Naive thymus-derived CD4-positive, alpha-beta T cell (primary cell): ENCODE measurements around the gene TMEM163. TPM values are rescaled to one million over a fixed set of nuclear protein-coding genes. Genes with fewer than 3 reads are reported as not detected.
"Not testable (repeated sequence)": the region's sequence is repeated elsewhere in the genome, so short reads cannot be mapped to it uniquely, and the experiment has no call there.

ENCODE experiments used
- ATAC-seq: fragments of 150-1000 bp; cut with Tn5 transposase; 2 replicates; pipeline ENCODE4 v1.10.0; 2021; ENCODE audit warnings: mild to moderate bottlenecking, moderate library complexity
- CTCF ChIA-PET: fragments of 350-600 bp; sonication (Branson Sonifier 250); formaldehyde crosslinking; loops from one replicate; lab custom pipeline; 2021; ENCODE audit warnings: antibody characterized with exemption; lab: Charles Lee
- POLR2A ChIA-PET: fragments of 350-600 bp; sonication (Branson Sonifier 250); formaldehyde crosslinking; loops from one replicate; lab custom pipeline; 2021; ENCODE audit warnings: antibody characterized with exemption, inconsistent platforms; lab: Charles Lee
- DNase-seq, 9 donors: peaks; one replicate each; pipeline versions ENCODE4 v3.0.0 to v3.0.0-alpha.2; 2020 to 2022; ENCODE audit warnings: mixed read lengths in 1 of 9
- H3K27ac ChIP-seq: one replicate; pipeline ENCODE4 v1.7.0; 2013; ENCODE audit warnings: mild to moderate bottlenecking, low read depth, low read length, moderate library complexity
- H3K27me3 ChIP-seq, 2 donors: one replicate each; pipeline ENCODE4 v1.7.0; 2013; ENCODE audit warnings: low read length in 2 of 2, mild to moderate bottlenecking in 2 of 2, moderate library complexity in 2 of 2; ENCODE audit not compliant: control insufficient read depth in 2 of 2, insufficient read depth in 2 of 2
- H3K36me3 ChIP-seq, 3 experiments: 1 replicate in 2 of 3; 2 replicates in 1 of 3; pipeline ENCODE4 v1.7.0; 2013; ENCODE audit warnings: low read length in 3 of 3, mild to moderate bottlenecking in 3 of 3, moderate library complexity in 1 of 3; ENCODE audit not compliant: insufficient read depth in 3 of 3, control insufficient read depth in 2 of 3
- H3K4me1 ChIP-seq, 2 donors: one replicate each; pipeline ENCODE4 v1.7.0; 2013; ENCODE audit warnings: low read length in 2 of 2, mild to moderate bottlenecking in 2 of 2, moderate library complexity in 1 of 2; ENCODE audit not compliant: control insufficient read depth in 2 of 2, insufficient read depth in 2 of 2
- H3K4me3 ChIP-seq: 2 replicates; pipeline ENCODE4 v1.7.0; 2013; ENCODE audit warnings: mild to moderate bottlenecking, low read length
- H3K9me3 ChIP-seq, 3 experiments: 1 replicate in 2 of 3; 2 replicates in 1 of 3; pipeline ENCODE4 v1.7.0; 2013; ENCODE audit warnings: low read length in 3 of 3; ENCODE audit not compliant: control insufficient read depth in 2 of 3
- H3K27ac Mint-ChIP-seq, 9 donors: one replicate each; pipeline ENCODE4 v1.8.0; 2020 to 2022; ENCODE audit warnings: mixed read lengths in 9 of 9, mild to moderate bottlenecking in 8 of 9, moderate library complexity in 5 of 9, inconsistent platforms in 2 of 9
- H3K27me3 Mint-ChIP-seq, 5 donors: one replicate each; pipeline ENCODE4 v1.8.0; 2021 to 2022; ENCODE audit warnings: mixed read lengths in 5 of 5, mild to moderate bottlenecking in 1 of 5
- H3K36me3 Mint-ChIP-seq, 5 donors: one replicate each; pipeline ENCODE4 v1.8.0; 2020 to 2022; ENCODE audit warnings: mixed read lengths in 5 of 5, mild to moderate bottlenecking in 3 of 5, inconsistent platforms in 1 of 5
- H3K4me1 Mint-ChIP-seq, 7 donors: one replicate each; pipeline ENCODE4 v1.8.0; 2020 to 2022; ENCODE audit warnings: mixed read lengths in 7 of 7, mild to moderate bottlenecking in 3 of 7, inconsistent platforms in 1 of 7
- H3K4me3 Mint-ChIP-seq, 10 donors: one replicate each; pipeline ENCODE4 v1.8.0; 2020 to 2022; ENCODE audit warnings: mild to moderate bottlenecking in 10 of 10, mixed read lengths in 10 of 10, moderate library complexity in 6 of 10, inconsistent platforms in 2 of 10
- H3K9me3 Mint-ChIP-seq, 11 donors: one replicate each; pipeline ENCODE4 v1.8.0; 2020 to 2022; ENCODE audit warnings: mixed read lengths in 11 of 11, mild to moderate bottlenecking in 4 of 11, inconsistent platforms in 1 of 11, moderate library complexity in 1 of 11
- intact Hi-C, 2 donors: fragments of 100-400 bp; cut with micrococcal nuclease; formaldehyde crosslinking; loops; one replicate each; pipeline ENCODE4 v1.15.1; 2023
- polyA plus RNA-seq, 2 donors: library from polyadenylated mRNA; unstranded; fragments of 300-500 nt; fragmentation: Illumina TruSeq; gene quantifications; one replicate each; pipeline ENCODE4 v1.2.3, GENCODE V29; 2021
- total RNA-seq, 6 experiments: library from RNA in 5 of 6; stranded (reverse) in 5 of 6; gene quantifications; 1 replicate in 5 of 6; 2 replicates in 1 of 6; pipeline ENCODE4 v1.2.3 and lab custom pipeline; 2021 to 2026

Gene TMEM163
- total and polyA plus RNA-seq, 7 experiments from 2014 or later: 0.13 to 0.71 (median 0.21) TPM; not detected in 2

GRCh38 chr2:134623046-134623445 is 95.8 kb downstream of the TMEM163 start:
- DNase-seq (no peak), ATAC-seq (no peak)
- Mint-ChIP-seq H3K9me3 (peaks cover 0 to 20% (median 8%) of the 10 kb centered on the region in 11 donors), H3K36me3 (peaks cover 0 to 3% (median 0%) of the 10 kb centered on the region in 5 donors), H3K4me1 (peaks cover 0 to 6% (median 0%) of the 10 kb centered on the region in 7 donors), H3K27ac (no peak overlapping the region), H3K27me3 (peaks cover 0 to 8% (median 4%) of the 10 kb centered on the region in 5 donors), H3K4me3 (no peak overlapping the region)
- ChIA-PET CTCF (no interaction called here), POLR2A (no interaction called here)
- intact Hi-C loops: no loop called here
- no peaks in the 10 kb centered on the region for H3K9me3 ChIP-seq
- no peaks in the 10 kb centered on the region for H3K4me1 ChIP-seq
- no peak overlapping the region for H3K4me3 ChIP-seq
- H3K27me3 ChIP-seq: peaks cover 0 to 4% of the 10 kb centered on the region in 2 donors
- H3K36me3 ChIP-seq: no peaks in the 10 kb centered on the region
- no peak overlapping the region for H3K27ac ChIP-seq

- Mint-ChIP-seq H3K27ac (no peak overlapping the region), H3K4me1 (peaks cover 0 to 6% (median 0%) of the 10 kb centered on the region in 7 donors), H3K4me3 (no peak overlapping the region), H3K27me3 (peaks cover 0 to 8% (median 4%) of the 10 kb centered on the region in 5 donors), H3K36me3 (peaks cover 0 to 3% (median 0%) of the 10 kb centered on the region in 5 donors), H3K9me3 (peaks cover 0 to 21% (median 8%) of the 10 kb centered on the region in 11 donors)
- Histone ChIP-seq H3K27me3 (no peaks in the 10 kb centered on the region), H3K4me1 (no peaks in the 10 kb centered on the region), H3K36me3 (no peaks in the 10 kb centered on the region), H3K4me3 (no peak overlapping the region), H3K27ac (no peak overlapping the region), H3K9me3 (no peaks in the 10 kb centered on the region)
- intact Hi-C loops: no loop called here
- CTCF ChIA-PET: no interaction called here
- POLR2A ChIA-PET: no interaction called here
- DNase-seq: no peak
- no peak for ATAC-seq
Observed at GRCh38 chr2:134621939-134622705, 96.7 kb downstream of the TMEM163 start.

- ChIA-PET CTCF (no interaction called here), POLR2A (no interaction called here)
- intact Hi-C loops: no loop called here
- peaks cover 0 to 6% (median 0%) of the 10 kb centered on the region in 7 donors for H3K4me1 Mint-ChIP-seq
- peaks cover 0 to 21% (median 8%) of the 10 kb centered on the region in 11 donors for H3K9me3 Mint-ChIP-seq
- Histone ChIP-seq H3K9me3 (no peaks in the 10 kb centered on the region), H3K27ac (no peak overlapping the region), H3K36me3 (no peaks in the 10 kb centered on the region), H3K4me3 (no peak overlapping the region), H3K27me3 (no peaks in the 10 kb centered on the region), H3K4me1 (no peaks in the 10 kb centered on the region)
- ATAC-seq: no peak
- H3K27me3 Mint-ChIP-seq: peaks cover 0 to 6% (median 2%) of the 10 kb centered on the region in 5 donors
- H3K36me3 Mint-ChIP-seq: peaks cover 0 to 3% (median 0%) of the 10 kb centered on the region in 5 donors
- no peak overlapping the region for H3K27ac Mint-ChIP-seq
- DNase-seq: no peak
- H3K4me3 Mint-ChIP-seq: no peak overlapping the region
Observed at GRCh38 chr2:134619250-134619649, 99.5 kb downstream of the TMEM163 start.

GRCh38 chr2:134615480-134615879 is 103.3 kb downstream of the TMEM163 start:
- POLR2A ChIA-PET, H3K4me1 ChIP-seq, H3K36me3 ChIP-seq, H3K27ac ChIP-seq, CTCF ChIA-PET, H3K4me3 ChIP-seq, intact Hi-C loops, H3K4me1 Mint-ChIP-seq, ATAC-seq, H3K27me3 ChIP-seq, H3K27me3 Mint-ChIP-seq, H3K4me3 Mint-ChIP-seq, H3K27ac Mint-ChIP-seq: not testable (repeated sequence)
- Mint-ChIP-seq H3K36me3 (peaks cover 0 to 16% (median 7%) of the 10 kb centered on the region in 5 donors), H3K9me3 (peaks cover 8 to 53% (median 24%) of the 10 kb centered on the region in 11 donors)
- DNase-seq: peak in 1 of 9 donors; percentile 3
- peaks cover 0 to 15% (median 0%) of the 10 kb centered on the region in 3 experiments for H3K9me3 ChIP-seq

GRCh38 chr2:134611316-134611715 is 107.5 kb downstream of the TMEM163 start:
- no peaks in the 10 kb centered on the region for H3K4me1 ChIP-seq
- no peaks in the 10 kb centered on the region for H3K36me3 ChIP-seq
- Mint-ChIP-seq H3K27me3 (peaks cover 0 to 4% (median 0%) of the 10 kb centered on the region in 5 donors), H3K9me3 (peaks cover 8 to 32% (median 16%) of the 10 kb centered on the region in 11 donors), H3K4me3 (no peak overlapping the region), H3K36me3 (peaks cover 0 to 13% (median 7%) of the 10 kb centered on the region in 5 donors), H3K4me1 (no peaks in the 10 kb centered on the region), H3K27ac (no peak overlapping the region)
- no peak overlapping the region for H3K4me3 ChIP-seq
- no peak overlapping the region for H3K27ac ChIP-seq
- intact Hi-C loops: no loop called here
- POLR2A ChIA-PET: no interaction called here
- CTCF ChIA-PET: no interaction called here
- H3K9me3 ChIP-seq: peaks cover 0 to 15% (median 0%) of the 10 kb centered on the region in 3 experiments
- no peaks in the 10 kb centered on the region for H3K27me3 ChIP-seq
- ATAC-seq: no peak
- DNase-seq: no peak

GRCh38 chr2:134610871-134611270 is 107.9 kb downstream of the TMEM163 start:
- H3K4me1 Mint-ChIP-seq: no peaks in the 10 kb centered on the region
- no peak overlapping the region for H3K4me3 Mint-ChIP-seq
- peaks cover 0 to 15% (median 0%) of the 10 kb centered on the region in 3 experiments for H3K9me3 ChIP-seq
- no peak overlapping the region for H3K4me3 ChIP-seq
- H3K4me1 ChIP-seq: no peaks in the 10 kb centered on the region
- no peaks in the 10 kb centered on the region for H3K36me3 ChIP-seq
- H3K27ac Mint-ChIP-seq: no peak overlapping the region
- no peaks in the 10 kb centered on the region for H3K27me3 ChIP-seq
- ChIA-PET CTCF (no interaction called here), POLR2A (no interaction called here)
- ATAC-seq: no peak
- H3K9me3 Mint-ChIP-seq: peaks cover 8 to 32% (median 16%) of the 10 kb centered on the region in 11 donors
- H3K27me3 Mint-ChIP-seq: peaks cover 0 to 4% (median 0%) of the 10 kb centered on the region in 5 donors
- no peak overlapping the region for H3K27ac ChIP-seq
- no peak for DNase-seq
- peaks cover 0 to 13% (median 7%) of the 10 kb centered on the region in 5 donors for H3K36me3 Mint-ChIP-seq
- intact Hi-C loops: no loop called here
